DMS153 (cell line): ENCODE results near the gene BTBD10.
A peak's percentile ranks its signal among the peaks of the same experiment; 100 is the strongest.

ENCODE experiments used
- DNase-seq: peaks from one replicate; lab custom pipeline; 2025; lab: John Stamatoyannopoulos, UW

BTBD10 gene

DNA sequence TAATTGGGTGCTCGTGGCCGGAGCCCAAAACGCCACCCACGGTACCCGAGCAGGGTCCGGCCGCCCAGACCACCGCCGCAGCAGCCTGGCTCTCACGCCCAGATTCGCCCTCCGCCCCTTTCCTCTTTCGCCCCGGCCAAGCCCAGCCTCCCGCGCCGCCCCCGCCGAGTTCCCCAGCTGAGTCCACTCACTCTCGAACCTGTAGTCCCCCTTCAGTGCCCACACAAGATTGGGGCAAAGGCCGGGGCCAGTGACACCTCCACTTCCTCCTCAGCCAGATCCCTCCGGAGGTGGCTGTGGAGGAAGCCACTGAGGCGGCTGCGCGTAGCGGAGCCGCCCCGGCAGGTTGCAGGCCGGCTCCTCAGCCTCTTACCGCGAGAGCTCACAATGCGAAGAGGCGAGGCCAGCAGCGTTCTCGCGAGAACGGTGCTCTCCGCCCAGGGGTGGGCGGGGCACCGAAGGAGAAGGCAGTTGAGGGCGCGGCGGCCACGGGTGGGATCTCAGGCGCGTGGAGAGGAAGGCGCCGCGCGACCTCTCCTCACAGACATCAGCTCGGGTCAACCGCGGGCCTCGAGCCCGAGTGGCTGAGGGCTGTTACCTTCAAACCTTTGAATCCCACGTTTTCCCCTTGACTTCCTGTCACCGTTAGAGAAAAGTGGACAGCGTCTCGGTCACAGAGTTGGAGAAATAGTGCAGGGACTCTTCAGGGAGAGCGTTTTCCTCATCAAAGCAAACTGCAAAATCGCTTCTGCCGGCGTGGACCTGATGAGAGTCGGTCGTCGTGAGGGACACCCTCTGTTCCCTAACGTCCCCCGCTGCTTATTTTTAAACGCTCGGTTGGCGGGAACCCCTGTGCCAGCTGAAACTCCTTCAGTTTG, at the start of gene BTBD10:
Gene BTBD10, minus strand, starts transcription at position 322 of the 878 bp plus-strand sequence. CDS start 18,098 bp downstream, outside the sequence.
- peak; percentile 91 for DNase-seq

GRCh38 chr11:13503393-13503792, 40.4 kb upstream of the BTBD10 start:
- DNase-seq: no peak

GRCh38 chr11:13502492-13502891, 39.5 kb upstream of the BTBD10 start:
- DNase-seq: no peak

- no peak for DNase-seq
Observed at GRCh38 chr11:13495929-13496328, 32.9 kb upstream of the BTBD10 start, which contains the start of gene PTH. PTH (minus strand) TSS chr11:13495997; CDS start chr11:13492855, 3,142 bp downstream.

GRCh38 chr11:13494051-13494450, 31.0 kb upstream of the BTBD10 start:
- DNase-seq: no peak

- peak; percentile 59 for DNase-seq
Observed at GRCh38 chr11:13487661-13488030, 24.6 kb upstream of the BTBD10 start.

DNA sequence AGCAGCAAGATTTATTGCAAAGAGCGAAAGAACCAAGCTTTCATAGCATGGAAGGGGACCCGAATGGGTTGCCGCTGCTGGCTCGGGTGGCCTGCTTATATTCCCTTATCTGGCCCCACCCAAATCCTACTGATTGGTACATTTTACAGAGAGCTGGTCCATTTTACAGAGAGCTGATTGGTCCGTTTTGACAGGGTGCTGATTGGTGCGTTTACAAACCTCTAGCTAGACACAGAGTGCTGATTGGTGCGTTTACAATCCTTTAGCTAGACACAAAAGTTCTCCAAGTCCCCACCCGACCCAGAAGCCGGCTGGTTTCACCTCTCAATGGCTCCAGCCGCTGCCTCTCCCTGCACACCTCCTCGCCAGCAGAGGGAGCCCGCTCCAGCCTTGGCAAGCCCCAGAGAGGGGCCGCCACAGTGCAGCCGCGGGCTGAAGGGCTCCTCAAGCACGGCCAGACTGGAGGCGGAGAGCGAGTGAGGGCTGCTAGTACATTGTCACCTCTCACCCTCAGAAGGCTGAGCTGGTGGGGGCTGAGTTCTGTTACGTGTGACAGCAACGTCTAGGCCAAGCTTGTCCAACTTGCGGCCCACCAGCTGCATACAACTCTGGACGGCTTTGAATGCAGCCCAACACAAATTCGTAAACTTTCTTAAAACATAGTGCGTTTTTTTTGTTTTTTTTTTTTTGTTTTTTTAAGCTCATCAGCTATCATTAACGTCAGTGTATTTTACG, 24.1 kb upstream of the BTBD10 start:
- peak; percentile 46 for DNase-seq

- no peak for DNase-seq
Observed at GRCh38 chr11:13480198-13480597, 17.2 kb upstream of the BTBD10 start.

DNA sequence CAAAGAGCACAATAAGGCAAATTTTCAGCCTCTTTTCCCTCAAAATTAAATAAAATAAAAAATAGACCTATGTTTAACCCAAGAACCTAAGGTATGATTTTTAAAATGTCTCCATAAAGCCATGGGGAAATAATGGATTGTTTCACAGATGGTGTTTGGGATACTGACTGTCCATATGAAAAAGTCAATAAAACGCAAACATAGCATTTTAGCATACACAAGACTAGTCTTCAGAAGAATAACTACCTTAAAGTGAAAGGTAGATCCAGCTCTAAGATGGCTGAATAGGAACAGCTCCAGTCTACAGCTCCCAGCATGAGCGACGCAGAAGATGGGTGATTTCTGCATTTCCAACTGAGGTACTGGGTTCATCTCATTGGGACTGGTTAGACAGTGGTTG, 16.7 kb upstream of the BTBD10 start:
- no peak for DNase-seq

GRCh38 chr11:13475091-13475490, 12.1 kb upstream of the BTBD10 start:
- no peak for DNase-seq

DNA sequence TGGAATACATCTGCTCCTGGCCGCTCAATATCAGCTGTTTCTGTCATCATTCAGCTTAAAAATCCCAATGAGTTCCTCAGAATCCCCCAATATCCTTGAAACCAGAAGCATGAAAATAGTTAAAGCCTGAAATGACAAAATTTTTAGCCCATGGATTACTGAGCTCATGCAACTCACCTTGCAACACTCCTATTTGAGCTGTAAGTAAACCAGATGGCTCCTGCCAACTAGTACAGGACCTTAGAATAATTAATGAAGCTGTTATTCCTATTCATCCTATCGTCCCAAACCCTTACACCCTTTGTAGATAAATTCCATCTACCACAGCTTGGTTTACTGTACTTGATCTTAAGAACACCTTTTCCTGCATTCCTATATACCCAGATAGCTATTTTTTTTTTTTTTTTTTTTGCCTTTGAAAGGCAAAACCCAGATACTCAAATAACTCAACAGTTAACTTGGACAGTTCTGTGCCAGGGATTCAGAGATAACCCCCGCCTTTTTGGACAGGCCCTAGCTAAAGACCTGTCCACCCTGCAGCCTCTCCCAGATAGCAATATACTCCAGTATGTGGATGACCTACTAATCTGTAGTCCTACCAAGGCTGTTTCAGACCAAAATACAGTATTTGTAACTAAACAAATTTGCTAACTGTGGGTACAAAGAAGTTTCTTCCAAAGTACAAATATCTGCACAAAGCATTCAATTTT, 10.1 kb upstream of the BTBD10 start:
- no peak for DNase-seq

DNA sequence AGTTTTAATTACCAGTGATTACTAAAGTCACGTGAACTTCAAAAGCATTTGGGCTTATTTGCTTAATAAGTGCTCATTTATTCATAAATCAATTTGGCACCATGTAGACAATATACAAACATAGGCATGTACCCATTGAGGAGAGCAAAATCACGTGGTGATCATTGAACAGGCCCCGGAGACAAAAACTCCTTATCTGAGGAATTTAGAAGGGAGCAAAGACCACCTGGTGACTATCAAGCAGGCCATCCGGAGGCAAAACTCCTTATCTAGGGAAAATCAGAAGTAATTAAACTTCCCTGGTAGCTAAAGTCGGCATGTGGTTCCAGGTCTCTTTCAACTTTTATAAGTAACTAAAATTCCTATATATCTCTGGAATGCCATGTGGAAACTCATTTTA, 5.7 kb upstream of the BTBD10 start:
- no peak for DNase-seq

- DNase-seq: no peak
Observed at GRCh38 chr11:13465909-13466371, 2.9 kb upstream of the BTBD10 start.

- DNase-seq: no peak
Observed at GRCh38 chr11:13463779-13464290, 813 bp upstream of the BTBD10 start.

GRCh38 chr11:13462311-13462900, 616 bp downstream of the BTBD10 start:
- DNase-seq: no peak

DNA sequence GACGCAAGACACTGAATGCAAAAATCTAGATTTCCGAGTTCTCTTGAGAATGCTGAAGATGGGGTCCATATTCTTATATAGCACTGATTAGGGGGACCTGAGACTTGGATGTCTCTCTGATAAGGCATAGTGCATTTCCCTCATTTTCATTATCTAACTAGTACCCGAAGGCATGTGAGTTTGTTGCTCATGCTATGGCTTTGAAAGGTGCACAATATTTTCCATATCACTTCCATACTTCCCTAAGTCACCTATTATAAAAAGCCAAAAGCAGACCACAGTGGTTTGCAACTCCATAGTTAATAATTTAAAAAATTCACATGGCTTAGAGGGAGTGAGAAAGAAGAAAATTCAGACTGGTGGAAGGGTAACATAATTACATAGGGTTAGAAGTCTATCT, 1.7 kb downstream of the BTBD10 start:
- no peak for DNase-seq

- DNase-seq: no peak
Observed at GRCh38 chr11:13450832-13451397, 12.1 kb downstream of the BTBD10 start.

GRCh38 chr11:13449522-13449921, 13.5 kb downstream of the BTBD10 start:
- no peak for DNase-seq

GRCh38 chr11:13448876-13449275, 14.1 kb downstream of the BTBD10 start:
- DNase-seq: no peak

- no peak for DNase-seq
Observed at GRCh38 chr11:13446444-13446843, 16.6 kb downstream of the BTBD10 start.

- DNase-seq: no peak
Observed at GRCh38 chr11:13445588-13445987, 17.4 kb downstream of the BTBD10 start.
